ENCODE measurements around the gene CHN2.

GRCh38 chr7:29216128-29216527 lies 21.6 kb downstream of the CHN2 start:
- TF ChIP-seq CTCF (IDR thresholded peaks at IDR 0.05; ENCODE audit: low read depth, low read length) (no peak), POLR2A (IDR thresholded peaks at IDR 0.05; ENCODE audit: extremely low read depth, insufficient read length) (no peak), MAX (IDR thresholded peaks at IDR 0.05; ENCODE audit: low read depth, low read length) (no peak), MYC (IDR thresholded peaks at IDR 0.05; ENCODE audit: low read depth, low read length) (no peak)
